A673 (cell line): ENCODE measurements around the gene TTF1. TPM values are rescaled to one million over a fixed set of nuclear protein-coding genes. Genes with fewer than 3 reads are reported as not detected.

Experiments used
- BruUV-seq: library from RNA; stranded (reverse); fragments of 400-500 nt; replicated peaks from 2 replicates; lab custom pipeline; 2021; lab: Mats Ljungman, UMichigan
- CTCF ChIA-PET: fragments of 300-600 bp; sonication (Branson Sonifier 250); formaldehyde crosslinking; loops from one replicate; lab custom pipeline; 2022; ENCODE audit warnings: antibody characterized with exemption; lab: Charles Lee
- POLR2A ChIA-PET: fragments of 300-600 bp; sonication (Branson Sonifier 250); formaldehyde crosslinking; loops from one replicate; lab custom pipeline; 2022; ENCODE audit warnings: antibody characterized with exemption; ENCODE audit not compliant: low non-redundant PET; lab: Charles Lee
- DNase-seq: peaks from one replicate; pipeline ENCODE4 v3.0.0-alpha.2; 2015; ENCODE audit warnings: low spot score
- H3K27ac ChIP-seq: fragments of 200-600 bp; sonication (generic); 2 replicates; pipeline ENCODE4 v1.5.1; 2016; ENCODE audit warnings: mixed run types, low read depth, mild to moderate bottlenecking, mixed read lengths, antibody characterized with exemption, low read length; ENCODE audit not compliant: poor library complexity, severe bottlenecking
- H3K27me3 ChIP-seq: fragments of 200-600 bp; sonication (generic); replicated peaks from 2 replicates; pipeline ENCODE4 v1.6.1; 2017; ENCODE audit warnings: mixed run types, low read depth, mild to moderate bottlenecking, mixed read lengths, antibody characterized with exemption, low read length; ENCODE audit not compliant: insufficient read depth, poor library complexity
- H3K36me3 ChIP-seq: fragments of 200-600 bp; sonication (generic); 2 replicates; pipeline ENCODE4 v1.6.1; 2016; ENCODE audit warnings: mixed run types, mild to moderate bottlenecking, mixed read lengths, antibody characterized with exemption, low read length; ENCODE audit not compliant: insufficient read depth, poor library complexity, severe bottlenecking
- H3K4me1 ChIP-seq: fragments of 200-600 bp; sonication (generic); 2 replicates; pipeline ENCODE4 v1.6.1; 2017; ENCODE audit warnings: mixed run types, mild to moderate bottlenecking, mixed read lengths, antibody characterized with exemption, low read length; ENCODE audit not compliant: insufficient read depth, poor library complexity, severe bottlenecking
- H3K4me3 ChIP-seq: fragments of 200-600 bp; sonication (generic); 2 replicates; pipeline ENCODE4 v1.5.1; 2016; ENCODE audit warnings: low read depth, mixed run types, mild to moderate bottlenecking, mixed read lengths, low read length; ENCODE audit not compliant: poor library complexity, severe bottlenecking
- H3K9me3 ChIP-seq: fragments of 200-600 bp; sonication (generic); 2 replicates; pipeline ENCODE4 v1.6.1; 2016; ENCODE audit warnings: mixed run types, low read depth, mild to moderate bottlenecking, mixed read lengths, antibody characterized with exemption, low read length; ENCODE audit not compliant: poor library complexity, severe bottlenecking
- EZH2 ChIP-seq: fragments of 200-600 bp; sonication (generic); IDR thresholded peaks from 2 replicates; pipeline ENCODE4 v1.6.1; 2017; ENCODE audit warnings: borderline replicate concordance, low read depth, mild to moderate bottlenecking, mixed read lengths, antibody characterized with exemption, low read length; ENCODE audit not compliant: poor library complexity, severe bottlenecking
- intact Hi-C: fragments of 100-400 bp; cut with micrococcal nuclease; formaldehyde crosslinking; loops from one replicate; pipeline ENCODE4 v1.10.0; 2022; ENCODE audit not compliant: unreplicated experiment
- total RNA-seq: library from RNA; stranded (reverse); gene quantifications from 2 replicates; pipeline ENCODE4 v1.2.3, GENCODE V29; 2021
- TF ChIP-seq, protein P1 (sequence below): fragments of 300-800, 200-600 bp; sonication (generic); conservative IDR thresholded peaks from 2 replicates; pipeline ENCODE4 v1.5.1; 2017; ENCODE audit warnings: low read depth, mild to moderate bottlenecking, antibody characterized with exemption, low read length, moderate library complexity, mixed read lengths

Gene TTF1
- total RNA-seq, 1 experiment from 2014 or later, result 27.5 TPM

DNA sequence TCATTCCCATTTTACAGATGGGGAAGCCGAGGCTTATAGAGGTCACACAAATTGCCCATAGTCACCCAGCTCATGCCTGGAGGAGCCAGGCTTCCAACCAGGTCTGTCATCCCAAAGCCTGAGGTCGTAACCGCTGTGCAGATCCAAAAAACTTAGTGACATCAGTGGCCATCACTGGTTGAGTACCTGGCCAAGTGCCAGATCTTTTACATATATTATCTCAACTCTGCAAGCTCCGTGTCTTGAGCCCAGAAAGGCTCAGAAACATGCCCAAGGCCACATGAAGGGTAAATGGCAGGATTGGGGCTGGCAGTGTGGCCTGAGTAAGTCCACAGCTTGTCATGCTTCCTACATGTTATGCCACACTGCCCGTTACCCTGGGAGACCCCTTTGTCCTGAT is 16.9 kb upstream of the TTF1 start:
- intact Hi-C loops, result no loop called here
- Histone ChIP-seq H3K36me3 (no peaks in the 10 kb centered on the region), H3K27me3 (peaks cover 64% of the 10 kb centered on the region), H3K27ac (no peak overlapping the region), H3K4me1 (no peaks in the 10 kb centered on the region), H3K9me3 (no peaks in the 10 kb centered on the region), H3K4me3 (no peak overlapping the region)
- ChIA-PET POLR2A (no interaction called here), CTCF (no interaction called here)
- no peak for TF ChIP-seq EZH2
- TF ChIP-seq, protein P1, sequence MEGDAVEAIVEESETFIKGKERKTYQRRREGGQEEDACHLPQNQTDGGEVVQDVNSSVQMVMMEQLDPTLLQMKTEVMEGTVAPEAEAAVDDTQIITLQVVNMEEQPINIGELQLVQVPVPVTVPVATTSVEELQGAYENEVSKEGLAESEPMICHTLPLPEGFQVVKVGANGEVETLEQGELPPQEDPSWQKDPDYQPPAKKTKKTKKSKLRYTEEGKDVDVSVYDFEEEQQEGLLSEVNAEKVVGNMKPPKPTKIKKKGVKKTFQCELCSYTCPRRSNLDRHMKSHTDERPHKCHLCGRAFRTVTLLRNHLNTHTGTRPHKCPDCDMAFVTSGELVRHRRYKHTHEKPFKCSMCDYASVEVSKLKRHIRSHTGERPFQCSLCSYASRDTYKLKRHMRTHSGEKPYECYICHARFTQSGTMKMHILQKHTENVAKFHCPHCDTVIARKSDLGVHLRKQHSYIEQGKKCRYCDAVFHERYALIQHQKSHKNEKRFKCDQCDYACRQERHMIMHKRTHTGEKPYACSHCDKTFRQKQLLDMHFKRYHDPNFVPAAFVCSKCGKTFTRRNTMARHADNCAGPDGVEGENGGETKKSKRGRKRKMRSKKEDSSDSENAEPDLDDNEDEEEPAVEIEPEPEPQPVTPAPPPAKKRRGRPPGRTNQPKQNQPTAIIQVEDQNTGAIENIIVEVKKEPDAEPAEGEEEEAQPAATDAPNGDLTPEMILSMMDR, result no peak
- DNase-seq, result no peak
- BruUV-seq, result no TSS peak

DNA sequence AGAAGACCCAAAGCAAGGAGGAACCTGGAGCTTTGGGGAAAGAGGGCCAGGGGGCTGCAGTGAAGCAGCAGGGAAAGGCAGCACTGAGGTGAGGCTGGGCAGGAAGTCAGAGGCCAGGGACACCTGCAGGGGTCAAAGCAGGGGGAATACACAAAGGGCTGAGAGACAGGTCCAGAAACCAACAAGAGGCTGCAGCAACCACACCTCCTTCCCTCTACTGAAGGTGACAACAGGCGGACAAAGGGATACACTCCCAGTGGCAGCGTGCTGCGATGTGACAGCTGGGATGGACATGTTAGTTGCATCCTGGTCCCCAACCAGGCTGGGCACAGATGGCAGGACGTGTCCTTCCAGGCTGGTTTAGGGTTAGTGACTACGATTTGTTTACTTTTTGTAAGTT is 15.9 kb upstream of the TTF1 start:
- H3K27ac ChIP-seq, result no peak overlapping the region
- peaks cover 68% of the 10 kb centered on the region for H3K27me3 ChIP-seq
- ChIA-PET CTCF (no interaction called here), POLR2A (no interaction called here)
- no TSS peak for BruUV-seq
- intact Hi-C loops, result no loop called here
- H3K36me3 ChIP-seq, result no peaks in the 10 kb centered on the region
- no peak for DNase-seq
- H3K9me3 ChIP-seq, result no peaks in the 10 kb centered on the region
- no peak overlapping the region for H3K4me3 ChIP-seq
- H3K4me1 ChIP-seq, result no peaks in the 10 kb centered on the region
- TF ChIP-seq, protein P1, result no peak
- no peak for TF ChIP-seq EZH2

DNA sequence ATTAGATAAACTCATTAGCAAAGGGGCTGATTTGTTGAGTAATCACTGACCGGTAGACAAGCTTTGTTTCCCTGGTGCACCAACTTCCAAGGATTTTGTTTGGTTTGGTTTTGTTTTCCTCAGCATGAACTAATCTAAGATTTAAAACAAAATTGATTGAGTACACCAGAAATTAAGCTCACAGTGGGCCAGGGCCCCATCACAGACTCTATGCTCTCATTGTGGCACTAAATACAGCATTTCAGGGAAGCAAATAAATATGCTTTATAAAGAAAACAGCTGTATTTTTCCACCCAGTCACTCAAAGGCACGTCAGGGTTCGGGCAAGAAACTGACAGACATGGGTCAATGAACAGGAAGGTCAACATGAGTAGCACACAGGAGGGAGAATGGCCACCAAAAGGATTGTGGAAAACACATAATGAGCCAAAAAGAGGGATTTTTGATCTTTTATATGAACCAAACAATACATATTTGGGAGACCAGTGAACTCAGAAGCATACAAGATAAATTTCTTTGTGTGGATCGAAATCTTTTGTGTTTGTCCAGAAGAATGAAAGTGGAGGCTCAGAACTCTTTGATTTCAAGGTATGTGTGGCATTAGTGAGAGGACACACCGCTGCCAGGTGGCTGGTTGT is 12.2 kb upstream of the TTF1 start:
- no peaks in the 10 kb centered on the region for H3K36me3 ChIP-seq
- no peaks in the 10 kb centered on the region for H3K9me3 ChIP-seq
- POLR2A ChIA-PET, result no interaction called here
- no peak overlapping the region for H3K4me3 ChIP-seq
- no peak overlapping the region for H3K27ac ChIP-seq
- CTCF ChIA-PET, result no interaction called here
- no peaks in the 10 kb centered on the region for H3K4me1 ChIP-seq
- DNase-seq, result no peak
- no TSS peak for BruUV-seq
- intact Hi-C loops, result no loop called here
- TF ChIP-seq, protein P1, result no peak
- no peak for TF ChIP-seq EZH2
- peaks cover 69% of the 10 kb centered on the region for H3K27me3 ChIP-seq
